Suprapubic skin (tissue), 4 donors: Measurements from ENCODE around the gene SMAP2. TPM values are rescaled to one million over a fixed set of nuclear protein-coding genes. Genes with fewer than 3 reads are reported as not detected.

Experiments used
- DNase-seq, 2 donors: peaks; one replicate each; pipeline ENCODE4 v3.0.0-alpha.2; 2019; ENCODE audit warnings: low spot score in 2 of 2
- H3K27ac ChIP-seq: fragments of 200-600 bp; sonication (generic); one replicate; pipeline ENCODE4 v1.5.1; 2019
- H3K27me3 ChIP-seq: fragments of 200-600 bp; sonication (generic); one replicate; pipeline ENCODE4 v1.5.1; 2019
- H3K36me3 ChIP-seq: fragments of 200-600 bp; sonication (generic); one replicate; pipeline ENCODE4 v1.5.1; 2019
- H3K4me1 ChIP-seq: fragments of 200-600 bp; sonication (generic); one replicate; pipeline ENCODE4 v1.5.1; 2019
- H3K4me3 ChIP-seq: fragments of 200-600 bp; sonication (generic); one replicate; pipeline ENCODE4 v1.5.1; 2019; ENCODE audit warnings: mild to moderate bottlenecking
- H3K9me3 ChIP-seq: fragments of 200-600 bp; sonication (generic); one replicate; pipeline ENCODE4 v1.5.1; 2019
- EP300 ChIP-seq: sonication (generic); formaldehyde crosslinking; IDR thresholded peaks from one replicate; pipeline ENCODE4 v1.6.1; 2017; ENCODE audit warnings: antibody characterized with exemption
- POLR2A ChIP-seq, 2 donors: fragments of 450-650 bp; IDR thresholded peaks; one replicate each; pipeline ENCODE4 v1.6.1; 2017; ENCODE audit warnings: antibody characterized with exemption in 2 of 2, mild to moderate bottlenecking in 2 of 2, moderate library complexity in 2 of 2
- POLR2AphosphoS5 ChIP-seq, 3 donors: sonication (generic); formaldehyde crosslinking; IDR thresholded peaks; one replicate each; pipeline ENCODE4 v1.6.1; 2017; ENCODE audit warnings: antibody characterized with exemption in 3 of 3
- WGBS: methylation state at CpG from one replicate; pipeline ENCODE4 v1.1.5; 2018; 5-methylcytosine and 5-hydroxymethylcytosine counted together
- total RNA-seq, 4 donors: library from RNA; depleted of rRNA; stranded (reverse); fragments of >200 nt; gene quantifications; one replicate each; pipeline ENCODE4 v1.1.0, GENCODE V29; 2016
- TF ChIP-seq, protein P1 (sequence below), 2 donors: fragments of 200-600 bp in 1 of 2; fragments of 450-650 bp in 1 of 2; sonication (generic) in 1 of 2; IDR thresholded peaks; one replicate each; pipeline ENCODE4 v1.5.1; 2016 to 2019; ENCODE audit warnings: antibody characterized with exemption in 2 of 2, mild to moderate bottlenecking in 1 of 2, moderate library complexity in 1 of 2

Gene SMAP2
- total RNA-seq, 4 donors from 2014 or later: 17.0 to 32.2 (median 28.0) TPM

- no peaks in the 10 kb centered on the region for H3K27me3 ChIP-seq
- WGBS: 100% methylated on average over 1 of the region's 1 CpG
Observed at GRCh38 chr1:40361201-40361600, 12.3 kb upstream of the SMAP2 start.

DNA sequence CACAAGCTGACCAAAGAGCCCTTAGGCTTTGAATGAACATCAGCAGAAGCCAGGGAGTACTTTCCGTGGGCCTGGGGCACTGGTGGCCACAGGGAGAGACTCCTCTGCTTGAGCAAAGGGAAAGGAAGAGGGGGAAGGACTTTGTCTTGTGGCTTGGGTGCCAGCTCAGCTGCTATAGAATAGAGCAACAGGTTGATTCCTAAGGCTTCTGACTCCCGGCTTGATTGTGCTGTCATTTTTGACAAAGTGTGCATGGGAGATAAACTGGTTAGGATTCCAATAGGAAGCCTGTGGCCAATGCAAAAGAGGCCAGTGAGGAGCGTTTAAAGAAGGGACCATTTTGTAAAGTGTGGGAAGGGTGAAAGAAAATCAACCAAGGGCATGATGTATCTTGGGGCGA lies 11.9 kb upstream of the SMAP2 start:
- 95% methylated on average over 4 of the region's 4 CpGs for WGBS
- Histone ChIP-seq H3K27me3 (no peaks in the 10 kb centered on the region), H3K9me3 (peaks cover 9% of the 10 kb centered on the region), H3K27ac (no peak overlapping the region), H3K4me1 (no peaks in the 10 kb centered on the region), H3K36me3 (no peaks in the 10 kb centered on the region), H3K4me3 (no peak overlapping the region)
- no peak for DNase-seq
- no peak for TF ChIP-seq EP300
- TF ChIP-seq POLR2A (IDR thresholded peaks at IDR 0.05): no peak
- TF ChIP-seq, protein P1, sequence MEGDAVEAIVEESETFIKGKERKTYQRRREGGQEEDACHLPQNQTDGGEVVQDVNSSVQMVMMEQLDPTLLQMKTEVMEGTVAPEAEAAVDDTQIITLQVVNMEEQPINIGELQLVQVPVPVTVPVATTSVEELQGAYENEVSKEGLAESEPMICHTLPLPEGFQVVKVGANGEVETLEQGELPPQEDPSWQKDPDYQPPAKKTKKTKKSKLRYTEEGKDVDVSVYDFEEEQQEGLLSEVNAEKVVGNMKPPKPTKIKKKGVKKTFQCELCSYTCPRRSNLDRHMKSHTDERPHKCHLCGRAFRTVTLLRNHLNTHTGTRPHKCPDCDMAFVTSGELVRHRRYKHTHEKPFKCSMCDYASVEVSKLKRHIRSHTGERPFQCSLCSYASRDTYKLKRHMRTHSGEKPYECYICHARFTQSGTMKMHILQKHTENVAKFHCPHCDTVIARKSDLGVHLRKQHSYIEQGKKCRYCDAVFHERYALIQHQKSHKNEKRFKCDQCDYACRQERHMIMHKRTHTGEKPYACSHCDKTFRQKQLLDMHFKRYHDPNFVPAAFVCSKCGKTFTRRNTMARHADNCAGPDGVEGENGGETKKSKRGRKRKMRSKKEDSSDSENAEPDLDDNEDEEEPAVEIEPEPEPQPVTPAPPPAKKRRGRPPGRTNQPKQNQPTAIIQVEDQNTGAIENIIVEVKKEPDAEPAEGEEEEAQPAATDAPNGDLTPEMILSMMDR (IDR thresholded peaks at IDR 0.05): no peak
- TF ChIP-seq POLR2AphosphoS5 (IDR thresholded peaks at IDR 0.05): no peak

More at GRCh38 chr1:40361201-40361600, 12.3 kb upstream of the SMAP2 start:
- no peak for DNase-seq
- no peak for TF ChIP-seq POLR2AphosphoS5 (IDR thresholded peaks at IDR 0.05)
- TF ChIP-seq POLR2A (IDR thresholded peaks at IDR 0.05): no peak
- TF ChIP-seq EP300: no peak
- TF ChIP-seq, protein P1 (IDR thresholded peaks at IDR 0.05): no peak
- Histone ChIP-seq H3K9me3 (peaks cover 9% of the 10 kb centered on the region), H3K4me3 (no peak overlapping the region), H3K4me1 (no peaks in the 10 kb centered on the region), H3K27ac (no peak overlapping the region), H3K36me3 (no peaks in the 10 kb centered on the region)

- 76% methylated on average over 2 of the region's 2 CpGs for WGBS
- Histone ChIP-seq H3K27ac (no peak overlapping the region), H3K4me3 (no peak overlapping the region), H3K9me3 (peaks cover 9% of the 10 kb centered on the region), H3K27me3 (no peaks in the 10 kb centered on the region), H3K4me1 (no peaks in the 10 kb centered on the region), H3K36me3 (no peaks in the 10 kb centered on the region)
- DNase-seq: no peak
- no peak for TF ChIP-seq POLR2A (IDR thresholded peaks at IDR 0.05)
- no peak for TF ChIP-seq POLR2AphosphoS5 (IDR thresholded peaks at IDR 0.05)
- TF ChIP-seq EP300: no peak
- TF ChIP-seq, protein P1 (IDR thresholded peaks at IDR 0.05): no peak
Observed at GRCh38 chr1:40362199-40362598, 11.3 kb upstream of the SMAP2 start.

DNA sequence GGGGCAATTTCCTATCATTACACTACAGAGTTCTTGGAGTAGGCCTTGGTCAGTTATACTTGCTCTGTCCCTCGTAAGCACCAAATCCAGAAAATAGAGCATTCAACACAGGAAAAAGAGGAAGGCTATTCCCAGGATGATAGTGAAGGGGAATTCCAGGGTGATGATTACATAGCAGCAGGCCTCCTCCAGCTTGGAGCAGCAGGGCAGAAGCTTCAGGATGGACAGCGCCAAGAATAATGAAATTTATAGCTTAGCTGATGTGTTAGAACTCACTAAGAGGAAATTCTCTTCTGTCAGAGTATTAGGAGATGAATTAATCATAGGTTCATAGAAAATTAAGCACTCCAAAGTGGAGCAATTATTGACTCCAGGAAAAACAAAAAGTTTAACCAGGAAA lies 10.8 kb upstream of the SMAP2 start:
- Histone ChIP-seq H3K4me3 (no peak overlapping the region), H3K27me3 (no peaks in the 10 kb centered on the region), H3K36me3 (no peaks in the 10 kb centered on the region), H3K9me3 (peaks cover 6% of the 10 kb centered on the region), H3K27ac (no peak overlapping the region), H3K4me1 (no peaks in the 10 kb centered on the region)
- TF ChIP-seq, protein P1 (IDR thresholded peaks at IDR 0.05): no peak
- TF ChIP-seq EP300: no peak
- no peak for TF ChIP-seq POLR2AphosphoS5 (IDR thresholded peaks at IDR 0.05)
- TF ChIP-seq POLR2A (IDR thresholded peaks at IDR 0.05): no peak
- WGBS: 48% methylated on average over 2 of the region's 2 CpGs
- DNase-seq: no peak

GRCh38 chr1:40363721-40364120 lies 9.8 kb upstream of the SMAP2 start:
- 47% methylated on average over 2 of the region's 2 CpGs for WGBS

More at GRCh38 chr1:40363721-40364120, 9.8 kb upstream of the SMAP2 start:
- DNase-seq: no peak
- Histone ChIP-seq H3K9me3 (no peaks in the 10 kb centered on the region), H3K4me3 (no peak overlapping the region), H3K4me1 (no peaks in the 10 kb centered on the region), H3K36me3 (no peaks in the 10 kb centered on the region), H3K27ac (no peak overlapping the region), H3K27me3 (no peaks in the 10 kb centered on the region)
- TF ChIP-seq POLR2A (IDR thresholded peaks at IDR 0.05) (no peak), POLR2AphosphoS5 (IDR thresholded peaks at IDR 0.05) (no peak), EP300 (no peak)
- TF ChIP-seq, protein P1 (IDR thresholded peaks at IDR 0.05): no peak
